ENCODE data around the gene HCN3. TPM values are rescaled to one million over a fixed set of nuclear protein-coding genes. Genes with fewer than 3 reads are reported as not detected.

The HCN3 gene
- total RNA-seq, 4 donors from 2014 or later, result 6.6 to 12.8 (median 10.4) TPM

DNA sequence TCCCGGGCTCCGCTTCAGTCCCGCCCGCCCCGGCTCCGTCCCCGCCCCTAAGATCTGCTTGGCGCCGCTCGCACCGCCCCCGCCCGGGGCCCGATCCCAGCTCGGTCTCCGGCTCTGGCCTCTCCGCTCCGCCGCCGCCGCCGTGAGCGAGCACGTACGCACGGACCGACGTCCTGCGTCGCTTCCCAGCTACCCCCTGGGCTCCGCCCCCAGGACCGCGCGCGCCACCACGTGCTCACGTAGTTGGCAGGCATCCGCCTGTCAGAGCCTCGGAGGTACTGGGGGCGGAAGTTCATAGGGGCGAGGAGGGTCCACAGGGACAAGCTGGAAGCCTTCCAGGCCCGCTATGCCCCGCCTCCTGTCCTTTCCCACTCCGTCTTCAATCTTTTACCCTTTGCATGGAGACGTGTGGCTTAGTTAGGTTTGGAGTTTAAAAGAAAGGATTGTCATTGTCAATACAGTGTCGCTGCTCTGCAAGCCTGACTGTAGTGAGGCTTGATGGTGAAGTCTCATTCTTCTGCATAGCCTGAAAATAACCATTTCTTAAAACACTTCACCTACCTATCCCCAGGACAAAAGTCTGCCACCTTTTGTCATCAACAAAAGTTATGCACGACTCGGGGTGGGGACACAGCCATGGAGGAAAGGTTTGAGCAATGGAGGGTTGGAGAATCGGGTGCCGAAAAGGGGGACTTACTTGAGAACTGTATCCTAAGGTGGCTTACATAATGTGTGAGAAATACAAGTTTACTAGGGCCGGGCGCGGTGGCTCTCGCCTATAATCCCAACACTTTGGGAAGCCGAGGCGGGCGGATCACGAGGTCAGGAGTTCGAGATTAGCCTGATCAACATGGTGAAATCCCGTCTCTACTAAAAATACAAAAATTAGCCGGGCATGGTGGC, 3.7 kb upstream of the HCN3 start, which contains the start of gene CLK2:
Gene CLK2, minus strand, starts transcription at position 162 of the 903 bp plus-strand sequence. CDS start 2,527 bp downstream, outside the sequence.
- no peaks in the 10 kb centered on the region for H3K27me3 ChIP-seq
- 35% methylated on average over 27 of the region's 61 CpGs for WGBS
- H3K9me3 ChIP-seq, result no peaks in the 10 kb centered on the region
- peak within 1 kb of the TSS; percentile 97 for H3K4me3 ChIP-seq
- peaks cover 26% of the 10 kb centered on the region for H3K36me3 ChIP-seq
- peak; percentile 96 to 97 for DNase-seq (ENCODE audit: low spot score in 2 of 2)
- peak; percentile 77 to 86 (median 85) for TF ChIP-seq POLR2AphosphoS5 (IDR thresholded peaks at IDR 0.05)
- TF ChIP-seq, protein P1, sequence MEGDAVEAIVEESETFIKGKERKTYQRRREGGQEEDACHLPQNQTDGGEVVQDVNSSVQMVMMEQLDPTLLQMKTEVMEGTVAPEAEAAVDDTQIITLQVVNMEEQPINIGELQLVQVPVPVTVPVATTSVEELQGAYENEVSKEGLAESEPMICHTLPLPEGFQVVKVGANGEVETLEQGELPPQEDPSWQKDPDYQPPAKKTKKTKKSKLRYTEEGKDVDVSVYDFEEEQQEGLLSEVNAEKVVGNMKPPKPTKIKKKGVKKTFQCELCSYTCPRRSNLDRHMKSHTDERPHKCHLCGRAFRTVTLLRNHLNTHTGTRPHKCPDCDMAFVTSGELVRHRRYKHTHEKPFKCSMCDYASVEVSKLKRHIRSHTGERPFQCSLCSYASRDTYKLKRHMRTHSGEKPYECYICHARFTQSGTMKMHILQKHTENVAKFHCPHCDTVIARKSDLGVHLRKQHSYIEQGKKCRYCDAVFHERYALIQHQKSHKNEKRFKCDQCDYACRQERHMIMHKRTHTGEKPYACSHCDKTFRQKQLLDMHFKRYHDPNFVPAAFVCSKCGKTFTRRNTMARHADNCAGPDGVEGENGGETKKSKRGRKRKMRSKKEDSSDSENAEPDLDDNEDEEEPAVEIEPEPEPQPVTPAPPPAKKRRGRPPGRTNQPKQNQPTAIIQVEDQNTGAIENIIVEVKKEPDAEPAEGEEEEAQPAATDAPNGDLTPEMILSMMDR (IDR thresholded peaks at IDR 0.05), result no peak
- TF ChIP-seq POLR2A (IDR thresholded peaks at IDR 0.05), result peak in 1 of 2 donors; percentile 80
- peaks cover 47% of the 10 kb centered on the region for H3K4me1 ChIP-seq
- peak within 1 kb of the TSS; percentile 98 for H3K27ac ChIP-seq

GRCh38 chr1:155277902-155278688, 832 bp downstream of the HCN3 start:
- Histone ChIP-seq H3K4me1 (peaks cover 28% of the 10 kb centered on the region), H3K27ac (peak overlapping the region; percentile 63), H3K36me3 (no peaks in the 10 kb centered on the region), H3K27me3 (no peaks in the 10 kb centered on the region), H3K4me3 (peak overlapping the region; percentile 81), H3K9me3 (no peaks in the 10 kb centered on the region)
- peak in 1 of 2 donors; percentile 84 for DNase-seq (ENCODE audit: low spot score in 2 of 2)
- TF ChIP-seq, protein P1 (IDR thresholded peaks at IDR 0.05), result peak in 1 of 2 donors; percentile 39
- TF ChIP-seq POLR2A (IDR thresholded peaks at IDR 0.05), result no peak
- 0% methylated on average over 4 of the region's 29 CpGs for WGBS

- peak overlapping the region; percentile 81 for H3K4me3 ChIP-seq
- TF ChIP-seq, protein P1 (IDR thresholded peaks at IDR 0.05), result no peak
- no peak for TF ChIP-seq EP300 (IDR thresholded peaks at IDR 0.05)
- TF ChIP-seq POLR2A (IDR thresholded peaks at IDR 0.05), result no peak
- no peak for TF ChIP-seq POLR2AphosphoS5 (IDR thresholded peaks at IDR 0.05)
- no peaks in the 10 kb centered on the region for H3K27me3 ChIP-seq
- H3K27ac ChIP-seq, result no peak overlapping the region
- WGBS, result 45% methylated on average over 10 of the region's 10 CpGs
- no peaks in the 10 kb centered on the region for H3K36me3 ChIP-seq
- no peaks in the 10 kb centered on the region for H3K9me3 ChIP-seq
- DNase-seq (ENCODE audit: low spot score in 2 of 2), result no peak
- peaks cover 26% of the 10 kb centered on the region for H3K4me1 ChIP-seq
Measured at GRCh38 chr1:155278689-155279160, 1.5 kb downstream of the HCN3 start.

GRCh38 chr1:155279268-155279667, 2.0 kb downstream of the HCN3 start:
- Histone ChIP-seq H3K36me3 (no peaks in the 10 kb centered on the region), H3K27ac (no peak overlapping the region), H3K4me1 (peaks cover 22% of the 10 kb centered on the region), H3K4me3 (no peak overlapping the region), H3K9me3 (no peaks in the 10 kb centered on the region), H3K27me3 (no peaks in the 10 kb centered on the region)
- TF ChIP-seq, protein P1 (IDR thresholded peaks at IDR 0.05), result no peak
- no peak for TF ChIP-seq EP300 (IDR thresholded peaks at IDR 0.05)
- no peak for TF ChIP-seq POLR2AphosphoS5 (IDR thresholded peaks at IDR 0.05)
- TF ChIP-seq POLR2A (IDR thresholded peaks at IDR 0.05), result no peak
- WGBS, result 83% methylated on average over 2 of the region's 2 CpGs
- no peak for DNase-seq (ENCODE audit: low spot score in 2 of 2)
